NCI-H2107 (cell line): ENCODE data around the gene EXOC2.
"Not testable (repeated sequence)": the region's sequence is repeated elsewhere in the genome, so short reads cannot be mapped to it uniquely, and the experiment has no call there.

Experiments used
- DNase-seq: peaks from one replicate; lab custom pipeline; 2025; lab: John Stamatoyannopoulos, UW

The EXOC2 gene

DNA sequence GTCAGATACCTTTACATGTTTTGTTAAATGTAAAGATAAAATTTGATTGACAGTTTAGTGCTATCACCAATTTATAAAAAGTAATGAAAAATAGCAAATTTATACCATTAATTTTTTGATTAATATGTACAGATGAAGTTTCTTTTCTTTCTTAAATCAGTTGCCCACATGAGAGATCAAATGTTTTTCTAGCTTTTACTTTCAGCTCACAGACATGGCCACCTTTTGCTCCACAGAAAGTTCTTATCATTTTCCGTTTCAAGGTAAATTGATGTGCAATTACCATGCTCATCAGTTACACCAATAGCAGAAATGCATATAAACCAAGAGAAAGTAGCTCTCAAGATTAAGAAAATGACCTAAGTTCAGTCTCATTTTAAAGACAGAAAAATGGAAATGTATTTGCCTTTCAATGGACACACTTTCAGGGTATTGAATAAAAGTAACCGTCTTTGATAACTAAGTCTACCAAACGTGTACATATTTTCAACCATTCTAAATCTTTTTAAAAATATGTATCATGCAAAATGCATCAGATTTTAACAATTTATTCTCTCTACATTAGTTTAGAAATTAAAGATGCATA lies 16.6 kb upstream of the EXOC2 start:
- no peak for DNase-seq

DNA sequence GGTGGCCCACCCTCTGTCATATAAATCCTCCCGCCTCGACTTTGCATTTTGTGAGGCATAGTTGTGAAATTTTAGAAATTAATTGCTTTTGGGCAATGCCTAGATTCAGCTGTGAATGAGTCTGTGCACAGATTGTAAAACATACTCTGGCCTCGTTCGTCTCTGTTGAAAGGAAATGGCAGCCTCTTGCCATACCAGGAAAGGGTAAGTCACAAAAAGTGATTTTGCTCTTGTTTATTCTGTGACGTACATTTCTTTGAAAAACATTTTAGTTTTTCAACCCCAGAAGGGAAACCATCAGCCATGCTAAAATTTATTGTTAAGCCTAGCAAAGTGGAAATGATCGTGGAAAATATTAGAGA lies 15.3 kb upstream of the EXOC2 start:
- DNase-seq: no peak

DNA sequence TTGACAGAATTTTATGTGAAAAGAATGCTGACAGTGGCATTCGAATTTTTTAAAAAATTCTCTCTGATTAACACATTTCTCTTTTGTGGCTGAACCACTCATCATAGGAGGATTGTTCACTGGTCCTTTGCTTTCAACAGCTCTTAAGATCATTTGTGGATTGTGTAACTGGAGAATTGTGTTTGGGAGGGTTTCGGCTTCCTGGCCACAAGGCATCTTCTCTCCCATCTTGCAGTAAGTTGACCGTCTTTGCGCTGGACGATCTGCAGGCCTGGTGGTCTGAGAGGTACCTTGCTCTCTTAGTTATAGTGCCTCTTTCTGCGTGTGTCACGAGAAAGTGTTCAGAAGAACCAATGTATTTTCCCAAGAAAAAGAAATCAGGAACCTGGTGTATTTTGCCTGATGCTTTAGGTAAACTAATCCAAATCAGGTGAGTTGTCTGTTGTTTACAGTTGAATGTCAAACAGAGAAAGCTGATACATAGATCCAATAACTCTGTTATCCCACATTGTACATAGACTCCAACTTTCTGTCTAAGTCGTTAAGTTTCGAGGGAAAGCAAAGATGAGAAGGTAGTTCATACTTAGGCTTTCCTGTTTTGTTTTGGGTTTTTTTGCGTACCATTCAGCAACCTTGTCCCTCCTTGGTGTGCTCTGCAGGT lies 14.8 kb upstream of the EXOC2 start:
- DNase-seq: no peak

DNA sequence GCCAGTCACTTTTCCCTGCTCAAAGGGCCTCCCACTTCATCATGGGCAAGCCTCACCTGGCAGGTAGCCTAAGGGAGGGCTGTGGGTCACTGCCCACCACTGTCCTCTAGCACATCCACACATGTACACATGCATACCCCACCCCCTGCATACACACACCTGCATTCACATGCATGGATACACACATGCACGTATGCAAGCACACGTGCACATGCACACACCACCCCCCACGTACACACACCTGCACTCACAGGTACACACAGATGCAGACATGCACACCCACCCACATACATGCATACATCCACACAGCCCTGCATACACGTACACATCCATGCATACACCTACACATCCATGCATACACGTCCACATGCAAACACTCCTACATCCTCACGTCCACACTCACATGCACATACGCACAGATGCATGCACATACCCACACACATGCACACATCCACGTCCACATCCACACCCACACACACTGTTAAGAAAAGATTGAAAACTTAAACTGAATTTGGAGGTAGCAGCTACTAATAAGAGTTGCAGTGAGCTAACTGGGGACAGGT lies 14.0 kb upstream of the EXOC2 start:
- DNase-seq: no peak

DNA sequence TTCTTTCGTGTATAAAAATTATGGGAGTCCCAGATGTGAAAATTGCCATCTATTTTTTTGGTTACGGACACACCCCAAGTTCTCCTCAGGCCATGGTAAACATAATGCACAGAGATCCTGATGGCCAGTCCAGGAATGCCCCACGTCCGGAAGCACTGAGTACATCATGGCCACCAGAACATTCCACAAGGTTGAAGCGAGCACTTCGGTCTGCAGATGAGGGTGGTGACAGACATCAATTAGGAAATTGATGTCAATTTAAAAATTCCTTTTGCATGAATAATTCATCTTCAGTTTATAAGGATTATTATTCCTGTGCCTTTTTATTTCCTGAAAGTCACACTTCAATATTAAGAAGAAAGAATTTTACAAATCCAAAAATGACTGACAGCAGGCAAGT lies 13.2 kb upstream of the EXOC2 start:
- DNase-seq: no peak

DNA sequence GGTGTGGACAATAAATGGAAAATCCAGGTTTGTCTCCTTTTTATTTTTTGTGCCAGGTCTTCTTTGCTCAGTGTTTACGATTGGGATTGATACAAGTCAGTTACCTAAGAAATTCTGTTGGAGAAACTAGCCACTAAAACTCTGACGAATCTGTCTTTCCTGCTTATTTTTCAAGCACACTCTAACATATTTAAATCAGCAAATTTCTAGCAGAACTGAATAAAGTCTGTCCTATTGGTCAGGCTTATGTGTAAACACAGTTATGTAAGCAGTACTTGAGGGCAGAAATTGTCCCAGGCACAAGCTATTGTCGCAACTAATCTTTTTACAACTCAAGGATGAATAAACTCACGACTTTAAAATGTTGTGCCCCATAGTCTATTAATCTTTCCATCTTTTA lies 12.1 kb upstream of the EXOC2 start:
- no peak for DNase-seq

DNA sequence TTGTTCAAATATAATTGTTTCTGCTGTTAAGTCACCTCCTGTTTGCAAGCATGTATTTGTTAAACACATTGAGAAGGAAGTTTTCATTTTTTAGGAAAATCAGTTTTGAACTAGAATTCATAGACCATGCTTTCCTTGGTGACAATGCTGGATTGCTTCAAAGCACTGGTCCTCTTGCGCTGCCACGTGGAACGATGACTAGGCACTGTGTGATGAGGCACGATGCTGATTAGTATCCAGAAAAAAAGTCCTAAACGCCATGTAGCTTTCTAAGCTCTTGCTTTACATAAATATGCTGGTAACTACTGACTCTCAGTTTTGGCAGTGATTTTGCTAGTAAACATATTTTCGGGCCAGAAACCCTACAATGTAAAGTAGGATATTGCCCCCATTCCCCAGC lies 11.1 kb upstream of the EXOC2 start:
- no peak for DNase-seq

DNA sequence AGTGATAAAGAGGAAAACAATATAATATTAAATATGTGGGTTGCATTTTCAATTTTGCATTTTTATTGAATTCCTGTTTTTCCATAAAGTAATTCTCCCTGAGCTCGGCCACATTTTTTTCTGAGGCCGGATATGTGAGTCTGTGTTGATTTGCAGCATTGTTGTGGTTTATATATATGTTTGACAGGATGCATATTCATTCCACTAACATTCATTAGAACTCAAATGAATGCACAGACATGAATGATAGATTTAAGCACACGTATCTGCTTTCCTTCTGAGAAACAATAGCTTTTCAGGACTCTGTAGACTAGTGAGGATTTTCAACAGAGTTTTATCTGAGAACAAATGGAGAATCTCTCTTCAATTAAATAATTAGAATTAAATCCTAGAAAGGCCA lies 10.6 kb upstream of the EXOC2 start:
- DNase-seq: no peak

DNA sequence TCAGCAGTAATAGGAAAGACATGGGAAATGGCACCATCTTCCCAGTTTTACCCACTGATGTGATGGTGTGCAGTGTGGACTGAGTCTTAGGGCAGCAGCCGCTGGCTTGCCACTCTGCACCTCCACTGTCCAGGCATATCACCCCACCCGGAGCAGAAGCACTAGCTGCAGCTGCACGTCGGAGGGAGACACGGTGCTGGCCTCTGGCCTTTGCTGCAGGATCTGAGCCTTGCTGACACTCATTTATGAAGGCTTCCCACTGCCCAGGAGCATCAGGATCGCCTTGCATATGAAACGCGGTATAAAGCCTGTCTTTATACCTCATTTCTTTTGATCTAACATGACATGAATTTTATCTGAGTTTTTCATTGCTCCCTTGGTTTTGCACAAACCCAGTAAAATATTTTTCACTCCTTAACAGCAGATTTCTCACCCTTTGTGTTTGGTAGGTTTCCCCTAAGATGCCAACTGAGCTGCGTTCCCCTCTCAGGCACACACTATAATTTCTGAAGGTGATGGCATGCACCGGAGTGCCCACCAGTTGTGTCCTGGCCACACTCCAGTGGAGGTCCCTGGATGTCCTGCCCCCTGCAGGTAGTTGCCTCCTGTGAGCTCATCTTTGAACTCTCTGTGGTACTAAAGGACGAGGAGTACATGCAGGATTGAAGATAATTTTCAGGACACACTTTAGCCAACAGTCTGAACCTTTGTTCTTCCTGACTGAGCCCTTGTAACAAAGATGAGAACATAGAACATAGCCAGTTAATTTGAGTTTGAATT lies 9.0 kb upstream of the EXOC2 start:
- DNase-seq: no peak

DNA sequence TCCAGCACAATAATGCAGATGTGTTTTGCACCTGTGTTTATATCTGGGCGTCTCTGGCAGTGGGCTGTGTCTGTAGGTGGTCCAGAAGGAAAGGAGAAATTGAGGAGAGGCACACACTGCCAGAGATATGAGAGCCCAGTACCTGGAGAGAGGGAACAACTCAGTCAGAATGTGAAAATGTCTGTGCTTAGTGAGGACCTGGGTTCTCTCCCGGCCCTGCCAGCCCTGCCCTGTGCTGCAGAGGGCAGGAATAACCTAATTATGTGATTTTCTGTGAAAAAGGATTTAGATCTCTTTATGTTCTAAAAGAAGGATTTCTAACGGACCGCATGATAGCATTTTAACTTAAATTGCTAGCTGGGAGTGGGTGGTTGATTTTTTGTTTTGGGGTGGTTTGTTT lies 8.3 kb upstream of the EXOC2 start:
- DNase-seq: no peak

DNA sequence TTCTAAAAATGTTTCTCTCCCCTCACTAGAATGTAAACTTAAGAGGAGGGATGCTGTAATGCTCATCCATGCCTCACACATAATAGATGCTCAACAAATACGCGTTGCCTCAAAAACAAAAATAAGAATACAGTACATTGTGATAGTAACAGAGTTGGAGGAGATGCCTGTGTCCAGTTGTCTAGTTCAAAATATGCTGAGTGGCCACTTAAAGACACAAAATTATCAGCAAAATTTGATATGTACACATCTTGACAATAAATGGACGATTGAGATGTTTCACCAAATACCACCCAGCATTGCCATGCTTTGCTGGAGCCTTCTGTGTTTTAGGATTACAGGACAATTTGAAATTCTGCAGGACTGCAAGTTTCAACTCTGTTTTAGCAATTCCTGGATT lies 7.6 kb upstream of the EXOC2 start:
- DNase-seq: no peak

DNA sequence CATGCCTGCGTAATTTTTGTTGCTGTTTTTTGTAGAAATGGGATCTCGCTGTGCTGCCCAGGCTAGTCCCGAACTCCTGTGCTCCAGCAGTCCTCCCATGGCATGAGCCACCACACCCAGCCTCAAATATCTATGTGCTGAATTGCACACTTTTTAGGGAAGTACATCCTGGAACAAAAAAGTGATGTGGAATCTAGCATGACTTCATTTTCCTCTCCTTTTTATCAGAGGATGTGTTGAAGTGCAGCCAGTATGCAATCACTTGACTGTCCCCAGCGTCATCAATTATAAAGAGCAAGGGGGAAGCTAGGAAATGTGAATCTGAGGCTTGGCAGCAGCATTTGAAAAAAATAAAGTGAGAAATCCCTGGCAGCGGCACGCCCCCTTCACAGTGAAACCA lies 6.4 kb upstream of the EXOC2 start:
- no peak for DNase-seq

DNA sequence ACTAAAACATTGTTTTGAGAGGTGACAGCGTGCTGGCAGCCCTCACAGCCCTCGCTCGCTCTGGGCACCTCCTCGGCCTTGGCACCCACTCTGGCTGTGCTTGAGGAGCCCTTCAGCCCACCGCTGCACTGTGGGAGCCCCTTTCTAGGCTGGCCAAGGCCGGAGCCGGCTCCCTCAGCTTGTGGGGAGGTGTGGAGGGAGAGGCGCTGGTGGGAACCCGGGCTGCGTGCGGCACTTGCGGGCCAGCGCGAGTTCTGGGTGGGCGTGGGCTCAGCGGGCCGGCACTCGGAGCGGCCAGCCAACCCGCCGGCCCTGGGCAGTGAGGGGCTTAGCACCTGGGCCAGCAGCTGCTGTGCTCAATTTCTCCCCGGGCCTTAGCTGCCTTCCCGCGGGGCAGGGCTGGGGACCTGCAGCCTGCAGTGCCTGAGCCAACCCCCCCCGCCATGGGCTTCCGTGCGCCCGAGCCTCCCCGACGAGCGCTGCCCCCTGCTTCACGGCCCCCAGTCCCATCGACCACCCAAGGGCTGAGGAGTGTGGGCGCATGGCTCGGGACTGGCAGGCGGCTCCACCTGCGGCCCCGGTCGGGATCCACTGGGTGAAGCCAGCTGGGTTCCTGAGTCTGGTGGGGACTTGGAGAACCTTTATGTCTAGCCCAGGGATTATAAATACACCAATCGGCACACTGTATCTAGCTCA lies 1.6 kb upstream of the EXOC2 start:
- DNase-seq: not testable (repeated sequence)

DNA sequence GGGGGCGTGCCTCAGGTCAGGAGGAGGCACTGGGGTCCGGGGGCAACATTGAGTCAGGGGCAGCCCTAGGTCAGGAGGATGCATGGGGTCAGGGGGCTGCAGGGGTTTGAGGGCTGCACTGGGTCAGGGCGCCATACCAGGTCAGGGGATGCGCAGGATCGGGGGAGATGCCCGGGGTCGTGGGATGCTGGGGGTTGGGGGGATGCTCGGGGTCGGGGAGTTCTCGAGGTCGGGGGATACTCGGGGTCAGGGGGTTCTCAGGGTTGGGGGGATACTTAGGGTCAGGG lies 727 bp upstream of the EXOC2 start:
- no peak for DNase-seq

DNA sequence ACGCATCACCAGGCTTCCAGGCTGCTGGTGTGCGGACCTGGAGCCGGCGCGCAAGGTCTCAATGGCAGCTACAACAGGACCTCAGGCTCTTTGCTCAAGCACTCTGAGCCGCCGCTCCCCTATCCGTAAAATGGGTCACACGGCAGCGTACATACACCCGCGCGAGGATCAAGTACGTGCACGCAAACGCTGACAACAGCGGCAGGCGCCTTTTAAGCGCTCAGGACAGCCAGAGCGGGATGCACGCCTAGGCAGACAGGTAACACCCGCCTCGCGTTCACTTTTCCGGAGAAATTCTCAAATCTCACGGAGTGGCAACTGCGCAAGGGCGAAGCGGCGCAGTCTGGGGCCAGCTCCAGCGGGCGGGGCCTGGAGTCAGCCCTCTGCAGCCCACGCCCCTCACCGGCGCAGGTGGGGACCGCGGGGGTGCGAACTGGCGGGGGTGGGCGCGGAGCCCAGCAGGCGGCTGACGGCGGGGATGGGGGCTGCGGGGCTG lies 535 bp downstream of the EXOC2 start:
- DNase-seq: no peak

DNA sequence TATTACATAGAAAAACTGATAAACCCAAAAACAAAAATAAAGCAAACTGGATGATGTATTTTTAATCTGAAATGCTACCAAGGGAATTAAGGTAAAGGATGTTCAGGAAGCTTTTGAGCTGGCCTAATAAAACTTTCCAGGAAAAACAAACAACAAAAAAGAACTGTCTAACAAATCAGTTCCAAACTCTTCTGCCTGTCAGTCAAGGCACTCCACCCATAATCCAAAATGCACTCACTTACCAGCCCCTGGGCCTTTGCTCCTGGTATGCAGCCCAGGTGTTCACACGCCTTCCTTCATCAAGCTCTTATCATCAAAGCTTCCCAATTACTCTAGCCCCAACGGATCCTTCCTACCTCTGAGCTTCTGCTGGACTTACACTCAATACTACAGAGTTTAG lies 3.7 kb downstream of the EXOC2 start:
- DNase-seq: no peak

DNA sequence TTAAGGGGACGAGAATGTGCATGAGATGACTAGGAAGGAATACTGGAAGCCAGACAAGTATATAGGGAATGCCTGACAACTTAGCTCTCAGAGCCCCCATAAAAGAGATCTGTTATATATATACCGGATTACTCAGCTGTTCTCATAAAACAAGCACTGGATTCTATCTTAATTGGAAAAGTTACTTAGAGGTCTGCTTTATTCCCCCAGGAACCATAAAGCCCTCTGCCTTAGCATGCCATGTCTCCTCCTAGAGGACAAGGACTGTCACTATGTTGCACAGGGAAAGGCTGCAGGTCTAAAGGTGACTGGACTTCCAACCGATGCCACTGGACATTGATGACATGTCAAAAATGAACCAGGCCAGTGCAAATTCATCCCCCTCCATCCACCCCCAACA lies 6.4 kb downstream of the EXOC2 start:
- no peak for DNase-seq

DNA sequence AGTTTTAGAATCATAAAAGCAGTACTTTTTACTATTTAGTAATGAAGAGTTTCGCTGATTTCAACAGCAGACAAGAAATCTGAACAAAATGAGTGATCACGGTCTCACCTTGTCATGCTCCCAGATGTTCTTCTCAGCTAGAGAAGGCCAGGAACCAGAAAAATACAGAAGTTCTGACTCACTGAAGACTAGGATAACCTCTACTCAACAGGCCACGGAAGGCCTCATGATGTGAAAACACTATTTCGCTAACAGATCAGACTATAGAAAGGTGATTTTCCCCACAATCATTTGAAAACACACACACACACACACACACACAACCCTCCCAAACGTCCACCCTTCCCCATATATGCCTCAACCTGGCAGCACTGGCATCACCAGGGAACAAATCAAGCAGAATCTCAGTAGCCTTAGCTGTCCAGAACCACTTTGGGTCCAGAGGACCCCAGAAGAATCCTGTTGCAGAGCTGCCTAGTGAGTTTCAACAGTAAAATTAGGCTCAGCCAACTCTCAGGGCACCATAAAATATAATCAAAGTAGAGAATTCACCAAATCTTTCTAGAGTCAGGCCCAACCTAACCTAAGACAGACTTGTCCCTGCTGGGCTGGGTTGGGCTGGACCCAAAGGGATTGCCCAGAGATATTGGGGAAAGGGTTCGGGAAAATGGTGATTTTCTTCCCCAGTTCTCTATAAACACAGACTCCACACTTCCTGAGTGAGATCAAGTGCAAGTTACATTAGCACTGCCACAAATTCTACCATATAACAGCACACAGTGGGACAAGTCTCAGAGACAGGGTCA lies 7.9 kb downstream of the EXOC2 start:
- DNase-seq: no peak

DNA sequence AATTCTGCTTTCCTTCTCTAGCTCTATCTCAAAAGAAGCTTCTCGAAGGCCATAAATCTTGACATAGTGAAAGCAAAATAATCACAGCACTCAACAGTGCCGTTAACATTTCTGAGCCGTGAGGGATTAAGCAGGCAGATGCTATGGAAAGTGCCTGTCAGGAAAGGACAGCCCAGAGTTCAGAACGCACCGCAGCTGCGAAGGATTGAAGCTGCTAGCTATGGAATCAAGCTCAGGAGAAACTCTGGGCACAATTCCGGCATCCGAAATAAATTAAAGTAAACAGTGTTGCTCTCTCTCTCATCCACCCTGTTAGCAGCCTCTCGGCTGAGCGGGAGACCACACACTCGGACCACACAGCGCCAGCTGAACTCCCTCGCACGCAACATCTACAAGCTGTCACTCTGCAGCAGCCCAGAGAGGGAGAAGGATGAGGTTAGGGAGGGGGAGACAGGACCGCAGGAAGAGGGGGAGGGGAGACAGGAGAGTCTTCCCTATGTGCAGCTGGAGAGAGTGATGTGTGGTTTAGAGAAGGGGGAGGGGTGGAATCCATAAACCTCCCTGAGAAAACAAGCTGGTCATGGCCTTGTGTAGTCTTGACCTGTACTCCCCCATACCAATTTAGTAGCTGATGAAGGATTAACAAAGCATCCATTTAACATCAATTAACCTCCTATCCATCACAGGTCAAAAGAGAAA lies 9.0 kb downstream of the EXOC2 start:
- no peak for DNase-seq

DNA sequence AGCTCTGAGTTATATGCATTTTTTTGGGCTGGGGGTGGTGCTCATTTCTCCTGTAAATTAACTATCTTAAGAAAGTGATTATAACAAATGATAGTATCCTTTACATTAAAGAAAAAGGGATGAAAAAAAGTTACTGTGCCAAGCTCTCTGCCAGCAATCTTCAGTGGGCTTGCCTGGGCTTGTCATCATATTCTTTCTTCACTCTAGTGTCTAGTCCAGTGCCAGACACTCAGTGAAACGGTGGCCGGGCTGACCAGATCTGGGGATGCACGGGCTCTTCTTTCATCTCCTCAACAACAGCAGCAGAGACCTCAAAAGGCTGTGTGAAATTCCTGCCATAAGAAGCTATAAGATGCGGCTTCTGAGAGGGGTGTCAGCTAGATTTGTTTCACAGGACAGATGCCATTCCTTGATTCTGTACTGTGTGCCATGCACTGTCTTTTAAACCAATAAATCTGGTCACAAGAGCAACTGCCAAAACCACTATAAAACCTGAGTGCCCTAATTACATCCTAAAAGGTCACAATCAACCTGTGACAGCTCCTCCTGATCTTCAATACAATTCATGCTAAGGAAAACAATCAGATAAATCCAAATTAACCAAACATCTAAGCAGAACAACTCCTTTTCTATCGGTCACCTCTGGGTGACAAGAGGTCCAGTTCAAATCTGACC lies 12.1 kb downstream of the EXOC2 start:
- DNase-seq: no peak

DNA sequence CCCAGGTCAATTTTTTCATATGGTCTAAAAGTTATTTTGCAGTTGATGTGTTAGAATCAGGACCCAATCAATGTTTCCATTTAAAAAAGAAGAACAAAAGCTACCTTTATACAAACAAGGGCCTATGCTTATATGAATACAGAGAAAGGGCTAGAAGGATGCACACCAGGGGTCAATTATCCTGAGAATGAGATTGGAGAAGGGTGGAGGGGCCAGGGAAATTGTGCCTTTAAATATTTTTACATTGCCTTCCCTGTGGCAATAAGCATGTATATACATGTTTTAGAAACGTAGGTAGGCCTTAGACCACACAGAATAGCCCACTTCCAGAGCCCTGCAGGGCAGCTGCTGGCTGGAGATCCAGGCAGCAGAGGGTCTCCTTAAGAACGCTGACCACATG lies 12.7 kb downstream of the EXOC2 start:
- DNase-seq: no peak
